ENCODE measurements around the gene RTN1.

The RTN1 gene

DNA sequence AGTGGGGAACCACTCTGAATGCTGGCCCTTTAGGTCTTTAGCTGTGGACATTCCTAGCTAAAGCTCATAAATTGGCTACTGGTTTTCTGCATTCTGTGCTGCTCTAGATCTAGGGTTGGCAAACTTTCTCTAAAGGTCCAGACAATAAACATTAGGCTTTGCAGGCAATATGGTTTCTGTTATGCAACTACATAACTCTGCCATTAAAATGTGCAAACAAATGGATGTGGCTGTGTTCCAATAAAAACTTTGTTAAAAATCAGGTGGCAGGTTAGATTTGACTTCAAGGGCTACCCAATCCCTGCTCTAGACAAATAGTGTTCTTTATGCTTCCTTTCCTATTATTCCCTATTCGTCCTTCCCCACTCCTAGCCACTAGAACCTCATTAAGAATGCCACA is 42.6 kb upstream of the RTN1 start:
- DNase-seq (ENCODE audit: low read depth): no peak
- H3K4me3 ChIP-seq (ENCODE audit: low read depth, low read length): no peak overlapping the region
- TF ChIP-seq POLR2A (IDR thresholded peaks at IDR 0.05; ENCODE audit: extremely low read depth, insufficient read length): no peak
- TF ChIP-seq MYC (IDR thresholded peaks at IDR 0.05; ENCODE audit: low read depth, low read length): no peak
- TF ChIP-seq, protein P1, sequence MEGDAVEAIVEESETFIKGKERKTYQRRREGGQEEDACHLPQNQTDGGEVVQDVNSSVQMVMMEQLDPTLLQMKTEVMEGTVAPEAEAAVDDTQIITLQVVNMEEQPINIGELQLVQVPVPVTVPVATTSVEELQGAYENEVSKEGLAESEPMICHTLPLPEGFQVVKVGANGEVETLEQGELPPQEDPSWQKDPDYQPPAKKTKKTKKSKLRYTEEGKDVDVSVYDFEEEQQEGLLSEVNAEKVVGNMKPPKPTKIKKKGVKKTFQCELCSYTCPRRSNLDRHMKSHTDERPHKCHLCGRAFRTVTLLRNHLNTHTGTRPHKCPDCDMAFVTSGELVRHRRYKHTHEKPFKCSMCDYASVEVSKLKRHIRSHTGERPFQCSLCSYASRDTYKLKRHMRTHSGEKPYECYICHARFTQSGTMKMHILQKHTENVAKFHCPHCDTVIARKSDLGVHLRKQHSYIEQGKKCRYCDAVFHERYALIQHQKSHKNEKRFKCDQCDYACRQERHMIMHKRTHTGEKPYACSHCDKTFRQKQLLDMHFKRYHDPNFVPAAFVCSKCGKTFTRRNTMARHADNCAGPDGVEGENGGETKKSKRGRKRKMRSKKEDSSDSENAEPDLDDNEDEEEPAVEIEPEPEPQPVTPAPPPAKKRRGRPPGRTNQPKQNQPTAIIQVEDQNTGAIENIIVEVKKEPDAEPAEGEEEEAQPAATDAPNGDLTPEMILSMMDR (IDR thresholded peaks at IDR 0.05; ENCODE audit: low read depth, low read length): no peak
- no peak for TF ChIP-seq MAX (IDR thresholded peaks at IDR 0.05; ENCODE audit: low read depth, low read length)

GRCh38 chr14:59912443-59912842 is 41.9 kb upstream of the RTN1 start:
- no peak overlapping the region for H3K4me3 ChIP-seq (ENCODE audit: low read depth, low read length)
- TF ChIP-seq MAX (IDR thresholded peaks at IDR 0.05; ENCODE audit: low read depth, low read length) (no peak), MYC (IDR thresholded peaks at IDR 0.05; ENCODE audit: low read depth, low read length) (no peak), POLR2A (IDR thresholded peaks at IDR 0.05; ENCODE audit: extremely low read depth, insufficient read length) (no peak)
- TF ChIP-seq, protein P1 (IDR thresholded peaks at IDR 0.05; ENCODE audit: low read depth, low read length): no peak
- no peak for DNase-seq (ENCODE audit: low read depth)

DNA sequence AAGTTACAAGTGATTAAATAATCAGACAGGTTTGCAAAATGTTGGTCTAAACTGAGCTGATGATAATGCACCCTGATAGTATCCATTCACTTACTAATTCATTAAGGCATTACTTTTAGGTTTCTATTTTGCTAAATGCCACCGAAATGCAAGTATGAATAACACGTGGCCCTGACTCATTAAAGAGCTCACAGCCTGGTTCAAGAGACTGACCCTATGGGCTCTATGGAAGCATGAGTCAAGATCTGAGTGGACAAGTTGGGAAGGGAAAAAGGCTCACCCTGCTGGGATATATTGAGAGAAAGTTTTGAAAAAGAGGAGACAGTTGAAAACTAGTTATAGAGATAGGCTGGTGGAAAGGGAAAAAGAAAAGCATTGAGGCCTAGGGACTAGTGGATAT is 34.6 kb upstream of the RTN1 start:
- no peak for TF ChIP-seq MYC (IDR thresholded peaks at IDR 0.05; ENCODE audit: low read depth, low read length)
- TF ChIP-seq, protein P1 (IDR thresholded peaks at IDR 0.05; ENCODE audit: low read depth, low read length): no peak
- TF ChIP-seq MAX (IDR thresholded peaks at IDR 0.05; ENCODE audit: low read depth, low read length): no peak
- no peak for DNase-seq (ENCODE audit: low read depth)
- no peak overlapping the region for H3K4me3 ChIP-seq (ENCODE audit: low read depth, low read length)

DNA sequence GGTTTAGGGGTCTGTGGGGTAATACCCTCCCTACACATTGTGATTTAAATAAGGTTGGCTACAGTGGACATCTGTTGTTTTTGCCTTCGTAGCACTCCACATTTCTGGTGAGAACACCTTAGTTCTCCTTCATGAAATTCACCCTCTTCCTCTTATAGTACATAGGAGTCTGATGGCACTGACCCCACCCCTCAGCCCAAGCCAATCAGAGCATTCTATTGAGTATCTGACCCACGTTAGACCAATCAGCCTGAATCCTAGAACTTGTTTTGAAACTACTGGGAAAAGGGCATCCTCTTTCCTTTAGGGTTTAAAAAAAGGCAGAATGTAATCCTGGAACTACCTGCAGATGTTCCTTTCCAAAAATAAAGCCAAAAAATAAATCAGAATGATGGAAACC is 33.6 kb upstream of the RTN1 start:
- no peak for TF ChIP-seq MYC (IDR thresholded peaks at IDR 0.05; ENCODE audit: low read depth, low read length)
- no peak for TF ChIP-seq MAX (IDR thresholded peaks at IDR 0.05; ENCODE audit: low read depth, low read length)
- TF ChIP-seq POLR2A (IDR thresholded peaks at IDR 0.05; ENCODE audit: extremely low read depth, insufficient read length): no peak
- TF ChIP-seq, protein P1 (IDR thresholded peaks at IDR 0.05; ENCODE audit: low read depth, low read length): no peak
- DNase-seq (ENCODE audit: low read depth): no peak
- H3K4me3 ChIP-seq (ENCODE audit: low read depth, low read length): no peak overlapping the region

DNA sequence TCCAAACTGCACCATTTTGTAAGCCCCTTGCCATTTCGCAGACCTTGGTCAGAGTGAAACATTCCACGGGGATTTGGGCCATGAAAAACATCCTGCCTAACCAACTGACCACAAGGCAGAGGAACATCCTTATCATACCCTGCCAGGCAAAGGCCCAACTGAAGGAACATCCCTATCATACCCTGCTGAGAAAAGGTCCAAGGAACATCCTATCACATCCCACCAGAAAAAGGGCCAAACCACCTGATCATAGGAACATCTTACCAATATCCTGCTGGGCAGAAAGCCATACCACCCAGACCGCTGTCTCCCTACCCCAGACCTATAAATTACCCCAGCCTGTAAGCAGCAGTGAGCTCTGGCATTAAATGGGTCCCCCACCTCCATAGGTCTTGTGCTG is 30.0 kb upstream of the RTN1 start:
- TF ChIP-seq MAX (IDR thresholded peaks at IDR 0.05; ENCODE audit: low read depth, low read length) (no peak), POLR2A (IDR thresholded peaks at IDR 0.05; ENCODE audit: extremely low read depth, insufficient read length) (no peak), MYC (IDR thresholded peaks at IDR 0.05; ENCODE audit: low read depth, low read length) (no peak)
- TF ChIP-seq, protein P1 (IDR thresholded peaks at IDR 0.05; ENCODE audit: low read depth, low read length): no peak

More for the DNA sequence above, 30.0 kb upstream of the RTN1 start:
- no peak for DNase-seq (ENCODE audit: low read depth)
- H3K4me3 ChIP-seq (ENCODE audit: low read depth, low read length): no peak overlapping the region

Measured in NB4 (cell line).